Neuronal stem cell (in vitro differentiated cells): ENCODE data around the gene DCAF8.

Experiments
- DNase-seq: peaks from one replicate; pipeline ENCODE4 v3.0.0-alpha.2; 2013; ENCODE audit warnings: low spot score
- H2AFZ ChIP-seq: one replicate; pipeline ENCODE4 v1.6.1; 2013; ENCODE audit warnings: mild to moderate bottlenecking, low read length, inconsistent platforms
- H2AK5ac ChIP-seq: 2 replicates; pipeline ENCODE4 v1.6.1; 2013; ENCODE audit warnings: low read depth, mild to moderate bottlenecking, inconsistent platforms, low read length, moderate library complexity, mixed read lengths
- H2BK120ac ChIP-seq: 2 replicates; pipeline ENCODE4 v1.6.1; 2013; ENCODE audit warnings: low read depth, mild to moderate bottlenecking, inconsistent platforms, low read length, moderate library complexity, mixed read lengths
- H2BK12ac ChIP-seq: one replicate; pipeline ENCODE4 v1.6.1; 2013; ENCODE audit warnings: low read length, inconsistent platforms
- H2BK15ac ChIP-seq: 2 replicates; pipeline ENCODE4 v1.6.1; 2013; ENCODE audit warnings: mild to moderate bottlenecking, low read length, inconsistent platforms, mixed read lengths
- H2BK5ac ChIP-seq: one replicate; pipeline ENCODE4 v1.6.1; 2013; ENCODE audit warnings: inconsistent platforms, mild to moderate bottlenecking, low read length, moderate library complexity
- H3K14ac ChIP-seq: one replicate; pipeline ENCODE4 v1.6.1; 2013; ENCODE audit warnings: low read length, inconsistent platforms
- H3K18ac ChIP-seq: 2 replicates; pipeline ENCODE4 v1.6.1; 2013; ENCODE audit warnings: low read length, inconsistent platforms
- H3K23ac ChIP-seq: 2 replicates; pipeline ENCODE4 v1.6.1; 2013; ENCODE audit warnings: low read depth, mild to moderate bottlenecking, mixed read lengths, low read length, inconsistent platforms; ENCODE audit not compliant: poor library complexity
- H3K27ac ChIP-seq: replicated peaks from 3 replicates; pipeline ENCODE4 v1.5.1; 2013; ENCODE audit warnings: low read length, inconsistent platforms
- H3K27me3 ChIP-seq, 3 experiments: 2 replicates each; pipeline ENCODE4 v1.6.1; 2013; ENCODE audit warnings: low read length in 3 of 3, mild to moderate bottlenecking in 2 of 3, inconsistent platforms in 1 of 3, low read depth in 1 of 3, mixed read lengths in 1 of 3, moderate library complexity in 1 of 3; ENCODE audit not compliant: control insufficient read depth in 3 of 3, insufficient read depth in 3 of 3
- H3K36me3 ChIP-seq, 2 donors: replicated peaks in 1 of 2; 2 replicates each; pipeline ENCODE4 v1.6.1; 2013; ENCODE audit warnings: low read length in 2 of 2; ENCODE audit not compliant: control insufficient read depth in 2 of 2, insufficient read depth in 2 of 2
- H3K4ac ChIP-seq: 2 replicates; pipeline ENCODE4 v1.6.1; 2013; ENCODE audit warnings: inconsistent platforms, mild to moderate bottlenecking, low read length, moderate library complexity
- H3K4me1 ChIP-seq, 2 donors: 1 replicate in 1 of 2; 2 replicates in 1 of 2; pipeline ENCODE4 v1.6.1; 2013; ENCODE audit warnings: low read length in 2 of 2, low read depth in 1 of 2; ENCODE audit not compliant: control insufficient read depth in 2 of 2, insufficient read depth in 1 of 2
- H3K4me2 ChIP-seq: one replicate; pipeline ENCODE4 v1.6.1; 2013; ENCODE audit warnings: mild to moderate bottlenecking, low read length, inconsistent platforms; ENCODE audit not compliant: insufficient read depth, poor library complexity, severe bottlenecking
- H3K4me3 ChIP-seq, 2 donors: 2 replicates each; pipeline ENCODE4 v1.5.1; 2013; ENCODE audit warnings: low read length in 2 of 2, mild to moderate bottlenecking in 2 of 2, inconsistent platforms in 1 of 2, moderate library complexity in 1 of 2
- H3K79me1 ChIP-seq: one replicate; pipeline ENCODE4 v1.6.1; 2013; ENCODE audit warnings: low read depth, mild to moderate bottlenecking, inconsistent platforms, low read length, moderate library complexity
- H3K9ac ChIP-seq: one replicate; pipeline ENCODE4 v1.6.1; 2013; ENCODE audit warnings: mild to moderate bottlenecking, low read depth, low read length, inconsistent platforms; ENCODE audit not compliant: poor library complexity
- H3K9me3 ChIP-seq, 2 donors: replicated peaks in 1 of 2; 2 replicates each; pipeline versions ENCODE3 to v1.6.1; 2013; ENCODE audit warnings: low read length in 2 of 2, mild to moderate bottlenecking in 2 of 2, inconsistent platforms in 1 of 2, low read depth in 1 of 2, mixed read lengths in 1 of 2, moderate library complexity in 1 of 2; ENCODE audit not compliant: control insufficient read depth in 2 of 2, insufficient read depth in 1 of 2
- H4K8ac ChIP-seq: one replicate; pipeline ENCODE4 v1.6.1; 2013; ENCODE audit warnings: low read depth, mild to moderate bottlenecking, inconsistent platforms, low read length, moderate library complexity
- H4K91ac ChIP-seq: one replicate; pipeline ENCODE4 v1.6.1; 2013; ENCODE audit warnings: low read length, low read depth, mild to moderate bottlenecking, inconsistent platforms; ENCODE audit not compliant: poor library complexity
- WGBS, 2 donors: extraction: QIAGEN DNeasy Blood & Tissue Kit; methylation state at CpG; one replicate each; pipeline ENCODE4 v1.1.7; 2013; ENCODE audit warnings: missing lambda C conversion rate in 2 of 2, mixed read lengths in 1 of 2; ENCODE audit not compliant: insufficient read length in 2 of 2, insufficient replicate concordance in 1 of 2; ENCODE audit errors: extremely low coverage in 2 of 2; 5-methylcytosine and 5-hydroxymethylcytosine counted together

The DCAF8 gene

DNA sequence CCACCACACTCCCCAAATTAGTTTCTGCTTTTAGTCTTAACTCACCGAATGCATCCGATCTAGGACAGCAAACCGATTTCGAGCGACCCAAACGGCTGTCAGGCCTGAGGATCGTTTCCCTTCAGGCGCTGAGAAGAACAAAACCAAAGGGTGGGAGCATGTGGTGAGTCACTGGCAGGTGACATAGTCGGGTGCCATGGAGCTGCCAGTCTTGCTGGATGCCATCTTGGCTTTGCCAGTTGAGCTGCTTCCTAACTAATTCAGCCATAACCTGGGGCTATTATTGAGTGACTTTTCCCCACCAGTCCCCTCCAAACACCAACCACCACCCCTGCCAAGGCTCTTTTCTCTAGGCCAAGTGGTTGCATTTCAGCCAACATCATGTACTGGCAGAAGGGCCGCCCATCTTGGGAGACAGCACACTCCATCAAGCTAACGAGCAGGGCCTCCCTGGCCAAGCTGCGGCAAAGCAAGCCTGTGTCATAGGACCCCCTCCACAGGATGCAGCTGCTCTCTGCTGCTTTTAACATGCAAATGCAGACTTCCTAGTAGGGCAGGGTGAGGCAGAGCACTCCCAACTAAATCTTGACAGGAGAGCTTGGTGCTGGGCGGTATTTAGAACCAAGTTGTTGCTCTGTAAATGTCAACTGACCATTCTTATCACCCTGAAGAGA, 44.9 kb upstream of the DCAF8 start:
- no peak for DNase-seq
- Histone ChIP-seq H3K36me3 (peaks cover 28 to 95% of the 10 kb centered on the region in 2 donors), H3K23ac (no peak overlapping the region), H3K14ac (no peak overlapping the region), H4K91ac (no peak overlapping the region), H3K4me1 (no peaks in the 10 kb centered on the region), H2BK5ac (no peak overlapping the region), H4K8ac (no peak overlapping the region), H3K18ac (no peak overlapping the region), H3K9me3 (peaks cover 0 to 2% of the 10 kb centered on the region in 2 donors), H3K79me1 (no peaks in the 10 kb centered on the region), H2BK120ac (no peak overlapping the region), H3K4me3 (no peak overlapping the region), H2BK15ac (no peak overlapping the region), H3K4me2 (no peak overlapping the region), H2BK12ac (no peak overlapping the region), H2AK5ac (no peak overlapping the region), H3K27ac (no peak overlapping the region), H2AFZ (no peak overlapping the region), H3K27me3 (no peaks in the 10 kb centered on the region), H3K4ac (no peak overlapping the region), H3K9ac (no peak overlapping the region)
- no CpG with 5 or more reads among the region's 13 CpGs for WGBS, 2 donors

DNA sequence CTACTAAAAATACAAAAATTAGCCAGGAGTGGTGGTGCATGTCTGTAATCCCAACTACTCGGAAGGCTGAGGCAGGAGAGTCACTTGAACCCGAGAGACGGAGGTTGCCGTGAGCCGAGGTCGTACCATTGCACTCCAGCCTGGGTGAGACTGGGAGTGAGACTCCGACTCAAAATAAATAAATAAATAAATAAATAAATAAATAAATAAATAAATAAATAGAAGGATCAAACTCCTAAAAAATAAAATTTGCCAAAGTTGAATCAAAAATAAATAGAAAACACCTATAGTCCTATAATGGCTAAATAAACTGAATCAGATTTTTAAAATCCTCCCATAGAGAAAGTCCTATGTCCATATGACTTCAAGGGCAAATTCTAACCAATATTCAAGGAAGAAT, 37.8 kb upstream of the DCAF8 start:
- Histone ChIP-seq H2AK5ac (no peak overlapping the region), H3K4me2 (no peak overlapping the region), H4K91ac (no peak overlapping the region), H3K9ac (no peak overlapping the region), H3K23ac (no peak overlapping the region), H3K27ac (no peak overlapping the region), H2BK5ac (no peak overlapping the region), H2BK15ac (no peak overlapping the region), H3K27me3 (no peaks in the 10 kb centered on the region), H4K8ac (no peak overlapping the region), H3K18ac (no peak overlapping the region), H2BK12ac (no peak overlapping the region), H3K14ac (no peak overlapping the region), H3K4ac (no peak overlapping the region), H3K4me3 (no peak overlapping the region), H2AFZ (no peak overlapping the region), H3K9me3 (no peaks in the 10 kb centered on the region), H3K4me1 (no peaks in the 10 kb centered on the region), H2BK120ac (no peak overlapping the region), H3K36me3 (peaks cover 25 to 96% of the 10 kb centered on the region in 2 donors), H3K79me1 (no peaks in the 10 kb centered on the region)
- WGBS, 2 donors = no CpG with 5 or more reads among the region's 7 CpGs
- no peak for DNase-seq

DNA sequence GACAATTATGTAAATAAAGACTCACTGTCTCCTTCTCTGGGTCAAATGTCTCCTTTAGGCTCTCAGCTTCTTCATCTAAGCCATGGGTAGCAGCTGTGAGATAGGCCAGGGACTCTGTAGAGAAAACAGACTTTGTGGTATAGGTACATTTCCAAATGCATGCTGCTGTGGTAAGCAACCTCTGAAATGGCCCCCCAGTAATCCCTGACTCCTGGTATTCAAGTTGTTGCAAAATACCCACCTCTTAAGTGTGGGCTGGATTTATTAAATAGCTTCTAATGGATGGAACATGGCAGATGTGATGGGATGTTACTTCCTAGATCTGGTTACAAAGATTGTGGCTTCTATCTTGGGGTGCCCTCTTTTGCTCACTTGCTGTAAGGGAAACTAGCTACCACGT, 33.7 kb upstream of the DCAF8 start:
- no CpG with 5 or more reads among the region's 1 CpG for WGBS, 2 donors
- DNase-seq = no peak
- Histone ChIP-seq H2BK120ac (no peak overlapping the region), H4K91ac (no peak overlapping the region), H3K4me1 (no peaks in the 10 kb centered on the region), H2AK5ac (no peak overlapping the region), H3K23ac (no peak overlapping the region), H3K27ac (no peak overlapping the region), H3K36me3 (peaks cover 53 to 99% of the 10 kb centered on the region in 2 donors), H3K79me1 (no peaks in the 10 kb centered on the region), H2BK15ac (no peak overlapping the region), H3K4me3 (no peak overlapping the region), H2BK12ac (no peak overlapping the region), H3K27me3 (no peaks in the 10 kb centered on the region), H2AFZ (no peak overlapping the region), H3K14ac (no peak overlapping the region), H4K8ac (no peak overlapping the region), H3K9ac (no peak overlapping the region), H3K18ac (no peak overlapping the region), H3K9me3 (no peaks in the 10 kb centered on the region), H2BK5ac (no peak overlapping the region), H3K4me2 (no peak overlapping the region), H3K4ac (no peak overlapping the region)

DNA sequence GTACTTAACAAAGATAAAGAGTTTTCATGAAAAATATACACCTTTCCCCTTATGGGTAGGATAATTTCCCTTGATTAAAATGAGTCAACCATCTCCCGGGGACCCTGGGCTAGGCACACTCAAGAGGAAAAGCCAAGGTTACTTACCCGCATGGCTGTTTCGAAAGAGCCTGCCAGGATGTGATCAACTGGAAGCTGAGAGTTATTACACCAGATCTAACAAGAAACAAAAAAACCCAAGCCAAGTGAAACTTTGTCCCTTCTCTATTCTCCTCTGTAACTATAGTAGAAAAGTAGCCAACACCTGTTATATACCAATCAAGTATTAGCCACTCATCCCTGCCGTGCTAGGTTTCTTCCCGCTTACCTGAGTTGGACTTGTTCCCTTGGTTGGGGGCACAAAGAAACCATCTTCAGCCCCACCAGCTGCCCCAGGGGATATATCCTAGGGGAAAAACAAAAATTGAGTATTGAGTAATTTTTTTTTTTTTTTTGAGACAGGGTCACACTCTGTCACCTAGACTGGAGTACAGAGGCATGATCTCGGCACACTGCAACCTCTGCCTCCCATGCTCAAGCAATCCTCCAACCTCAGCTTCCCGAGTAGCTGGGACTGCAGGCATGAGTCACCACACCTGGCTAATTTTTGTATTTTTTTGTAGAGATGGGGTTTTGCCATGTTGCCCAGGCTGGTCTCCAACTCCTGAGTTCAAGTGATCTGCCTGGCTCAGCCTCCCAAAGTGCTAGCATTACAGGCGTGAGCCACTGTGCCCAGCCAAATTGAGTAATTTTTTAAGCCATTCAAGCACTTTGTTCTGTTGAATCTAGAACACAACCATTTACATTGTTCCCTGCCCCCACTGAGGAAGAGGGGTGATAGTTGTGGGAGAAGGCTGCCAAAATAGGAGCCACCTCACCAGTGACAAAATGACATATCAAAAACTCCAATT, 30.9 kb upstream of the DCAF8 start:
- H2BK120ac ChIP-seq = no peak overlapping the region
- no peak overlapping the region for H3K14ac ChIP-seq
- no peak overlapping the region for H4K91ac ChIP-seq
- H3K4ac ChIP-seq = no peak overlapping the region
- whole genome bisulfite sequencing, 2 donors = no CpG with 5 or more reads among the region's 8 CpGs
- peaks cover 61 to 100% of the 10 kb centered on the region in 2 donors for H3K36me3 ChIP-seq
- H3K23ac ChIP-seq = no peak overlapping the region
- no peak overlapping the region for H2AK5ac ChIP-seq
- no peak for DNase-seq
- no peaks in the 10 kb centered on the region for H3K9me3 ChIP-seq
- H2AFZ ChIP-seq = no peak overlapping the region
- no peak overlapping the region for H2BK15ac ChIP-seq
- no peaks in the 10 kb centered on the region for H3K4me1 ChIP-seq
- H3K27ac ChIP-seq = no peak overlapping the region
- no peak overlapping the region for H3K18ac ChIP-seq
- H3K9ac ChIP-seq = no peak overlapping the region
- H3K27me3 ChIP-seq = no peaks in the 10 kb centered on the region
- H3K4me2 ChIP-seq = no peak overlapping the region
- no peak overlapping the region for H4K8ac ChIP-seq
- no peaks in the 10 kb centered on the region for H3K79me1 ChIP-seq
- no peak overlapping the region for H2BK12ac ChIP-seq
- H3K4me3 ChIP-seq = no peak overlapping the region
- H2BK5ac ChIP-seq = no peak overlapping the region
